Stimulated activated CD8-positive, alpha-beta memory T cell treated with anti-CD3 and anti-CD28 coated beads, Interleukin-2, amount 100 ng/mL, for 48 hours (primary cell): Measurements from ENCODE around the gene KSR1.
A peak's percentile ranks its signal among the peaks of the same experiment; 100 is the strongest.

Experiments
- DNase-seq, 2 donors: peaks; one replicate each; pipeline ENCODE4 v3.0.0-alpha.2; 2020; ENCODE audit warnings: low read depth in 2 of 2

KSR1 gene

GRCh38 chr17:27514595-27515413 lies 58.6 kb downstream of the KSR1 start:
- DNase-seq, result no peak

GRCh38 chr17:27518048-27518447 lies 61.8 kb downstream of the KSR1 start:
- no peak for DNase-seq

GRCh38 chr17:27518545-27519521 lies 62.6 kb downstream of the KSR1 start:
- no peak for DNase-seq

- DNase-seq, result no peak
These were observed 63.3 kb downstream of the KSR1 start for GRCh38 chr17:27519550-27519949.

GRCh38 chr17:27520491-27521185 lies 64.4 kb downstream of the KSR1 start:
- no peak for DNase-seq

GRCh38 chr17:27521281-27522027 lies 65.2 kb downstream of the KSR1 start:
- DNase-seq, result no peak

GRCh38 chr17:27522028-27522635 lies 65.9 kb downstream of the KSR1 start:
- DNase-seq, result no peak

GRCh38 chr17:27523712-27524111 lies 67.5 kb downstream of the KSR1 start:
- DNase-seq, result no peak

- no peak for DNase-seq
These were observed 68.3 kb downstream of the KSR1 start for GRCh38 chr17:27524594-27524993.

- DNase-seq, result no peak
These were observed 69.1 kb downstream of the KSR1 start for GRCh38 chr17:27525316-27525715.

- DNase-seq, result no peak
These were observed 69.8 kb downstream of the KSR1 start for GRCh38 chr17:27525836-27526603.

GRCh38 chr17:27526604-27527002 lies 70.4 kb downstream of the KSR1 start:
- peak in 1 of 2 donors; percentile 39 for DNase-seq

GRCh38 chr17:27529230-27529796 lies 73.1 kb downstream of the KSR1 start:
- no peak for DNase-seq

GRCh38 chr17:27530764-27531391 lies 74.6 kb downstream of the KSR1 start:
- no peak for DNase-seq

GRCh38 chr17:27531469-27531961 lies 75.3 kb downstream of the KSR1 start:
- DNase-seq, result no peak

- DNase-seq, result no peak
These were observed 76.3 kb downstream of the KSR1 start for GRCh38 chr17:27532269-27533263.

- no peak for DNase-seq
These were observed 77.9 kb downstream of the KSR1 start for GRCh38 chr17:27533874-27534815.
